Fibroblast of lung (primary cell): ENCODE data around the gene CAMK1D. TPM values are rescaled to one million over a fixed set of nuclear protein-coding genes. Genes with fewer than 3 reads are reported as not detected.

Experiments used
- DNase-seq, 2 donors: peaks; one replicate each; pipeline versions ENCODE4 v3.0.0 to v3.0.0-alpha.2; 2010; ENCODE audit warnings: low read depth in 2 of 2
- H2AFZ ChIP-seq: 2 replicates; pipeline ENCODE4 v1.5.1; 2012; ENCODE audit warnings: low read length, control low read depth, inconsistent platforms
- H3K27ac ChIP-seq: 2 replicates; pipeline ENCODE4 v1.5.1; 2011; ENCODE audit warnings: low read length, control low read depth; ENCODE audit not compliant: insufficient read depth
- H3K27me3 ChIP-seq: 2 replicates; pipeline ENCODE4 v1.5.1; 2011; ENCODE audit warnings: mild to moderate bottlenecking, low read length; ENCODE audit not compliant: control insufficient read depth, insufficient read depth
- H3K36me3 ChIP-seq: 2 replicates; pipeline ENCODE4 v1.5.1; 2011; ENCODE audit warnings: low read length; ENCODE audit not compliant: control insufficient read depth, insufficient read depth
- H3K4me1 ChIP-seq: 2 replicates; pipeline ENCODE4 v1.5.1; 2011; ENCODE audit warnings: low read length; ENCODE audit not compliant: control insufficient read depth, insufficient read depth; ENCODE audit errors: extremely low read depth
- H3K4me2 ChIP-seq: 2 replicates; pipeline ENCODE4 v1.5.1; 2011; ENCODE audit warnings: low read length, control low read depth; ENCODE audit not compliant: insufficient read depth; ENCODE audit errors: extremely low read depth
- H3K4me3 ChIP-seq, 4 experiments: fragments of 200-600 bp in 1 of 4; sonication (generic) in 1 of 4; replicated peaks in 1 of 4; 2 replicates each; pipeline ENCODE4 v1.5.1; 2011 to 2016; ENCODE audit warnings: low read length in 4 of 4, low read depth in 3 of 4, mild to moderate bottlenecking in 3 of 4, control low read depth in 2 of 4, inconsistent platforms in 1 of 4, mixed read lengths in 1 of 4; ENCODE audit not compliant: insufficient read depth in 1 of 4; ENCODE audit errors: control extremely low read depth in 1 of 4
- H3K79me2 ChIP-seq: 2 replicates; pipeline ENCODE4 v1.5.1; 2012; ENCODE audit warnings: mild to moderate bottlenecking, low read length, inconsistent platforms; ENCODE audit not compliant: control insufficient read depth, insufficient read depth
- H3K9ac ChIP-seq: 2 replicates; pipeline ENCODE4 v1.5.1; 2011; ENCODE audit warnings: mild to moderate bottlenecking, low read length, control low read depth; ENCODE audit not compliant: insufficient read depth
- H3K9me3 ChIP-seq: 2 replicates; pipeline ENCODE4 v1.5.1; 2012; ENCODE audit warnings: low read depth, low read length; ENCODE audit not compliant: control insufficient read depth, insufficient read depth
- H4K20me1 ChIP-seq: 2 replicates; pipeline ENCODE4 v1.5.1; 2011; ENCODE audit warnings: low read length; ENCODE audit not compliant: control insufficient read depth, insufficient read depth; ENCODE audit errors: extremely low read depth
- EZH2 ChIP-seq: IDR thresholded peaks from 2 replicates; pipeline ENCODE4 v1.5.1; 2012; ENCODE audit warnings: low read length, control low read depth, mild to moderate bottlenecking; ENCODE audit errors: missing control alignments
- polyA plus RNA-seq, 2 donors: library from polyadenylated mRNA; depleted of rRNA in 1 of 2; stranded (reverse) in 1 of 2; unstranded in 1 of 2; fragments of >200 nt; gene quantifications; 2 replicates each; pipeline ENCODE4 v1.2.1, GENCODE V29; 2011 to 2012; ENCODE audit warnings: missing spikeins in 1 of 2
- total RNA-seq: library from RNA; depleted of rRNA; stranded (reverse); fragments of >200 nt; gene quantifications from 2 replicates; pipeline ENCODE4 v1.2.1, GENCODE V29; 2014
- TF ChIP-seq, protein P1 (sequence below), 2 donors: IDR thresholded peaks in 1 of 2; conservative IDR thresholded peaks in 1 of 2; 1 replicate in 1 of 2; 2 replicates in 1 of 2; pipeline ENCODE4 v1.5.1; 2011 to 2012; ENCODE audit warnings: low read length in 2 of 2, control low read depth in 1 of 2, inconsistent platforms in 1 of 2, low read depth in 1 of 2, mild to moderate bottlenecking in 1 of 2

Gene CAMK1D
- total and polyA plus RNA-seq, 2 donors (not counting 1 experiment from before 2014, with no cell fraction given), result 2.3 TPM

- TF ChIP-seq EZH2, result no peak
- TF ChIP-seq, protein P1, sequence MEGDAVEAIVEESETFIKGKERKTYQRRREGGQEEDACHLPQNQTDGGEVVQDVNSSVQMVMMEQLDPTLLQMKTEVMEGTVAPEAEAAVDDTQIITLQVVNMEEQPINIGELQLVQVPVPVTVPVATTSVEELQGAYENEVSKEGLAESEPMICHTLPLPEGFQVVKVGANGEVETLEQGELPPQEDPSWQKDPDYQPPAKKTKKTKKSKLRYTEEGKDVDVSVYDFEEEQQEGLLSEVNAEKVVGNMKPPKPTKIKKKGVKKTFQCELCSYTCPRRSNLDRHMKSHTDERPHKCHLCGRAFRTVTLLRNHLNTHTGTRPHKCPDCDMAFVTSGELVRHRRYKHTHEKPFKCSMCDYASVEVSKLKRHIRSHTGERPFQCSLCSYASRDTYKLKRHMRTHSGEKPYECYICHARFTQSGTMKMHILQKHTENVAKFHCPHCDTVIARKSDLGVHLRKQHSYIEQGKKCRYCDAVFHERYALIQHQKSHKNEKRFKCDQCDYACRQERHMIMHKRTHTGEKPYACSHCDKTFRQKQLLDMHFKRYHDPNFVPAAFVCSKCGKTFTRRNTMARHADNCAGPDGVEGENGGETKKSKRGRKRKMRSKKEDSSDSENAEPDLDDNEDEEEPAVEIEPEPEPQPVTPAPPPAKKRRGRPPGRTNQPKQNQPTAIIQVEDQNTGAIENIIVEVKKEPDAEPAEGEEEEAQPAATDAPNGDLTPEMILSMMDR (conservative IDR thresholded peaks at IDR 0.05 in 1 of 2, IDR thresholded peaks at IDR 0.05 in 1 of 2; ENCODE audit: low read depth in 1 of 2, low read length in 2 of 2), result no peak
- no peaks in the 10 kb centered on the region for H3K36me3 ChIP-seq
- H2AFZ ChIP-seq, result no peak overlapping the region
- no peak overlapping the region for H3K9ac ChIP-seq
- H4K20me1 ChIP-seq, result no peaks in the 10 kb centered on the region
- no peaks in the 10 kb centered on the region for H3K9me3 ChIP-seq
- peak in 1 of 2 donors; percentile 13 for DNase-seq
- no peak overlapping the region for H3K4me3 ChIP-seq
- no peak overlapping the region for H3K27ac ChIP-seq
- no peaks in the 10 kb centered on the region for H3K4me1 ChIP-seq
- H3K79me2 ChIP-seq, result no peaks in the 10 kb centered on the region
- H3K27me3 ChIP-seq, result no peaks in the 10 kb centered on the region
- no peak overlapping the region for H3K4me2 ChIP-seq
Measured at GRCh38 chr10:12587451-12587888, 238.1 kb downstream of the CAMK1D start.

GRCh38 chr10:12588091-12588860, 238.9 kb downstream of the CAMK1D start:
- Histone ChIP-seq H3K27ac (no peak overlapping the region), H3K9ac (no peak overlapping the region), H3K4me1 (no peaks in the 10 kb centered on the region), H2AFZ (no peak overlapping the region), H3K4me3 (peak overlapping the region in 1 of 4 experiments; percentile 0), H3K79me2 (no peaks in the 10 kb centered on the region), H3K9me3 (no peaks in the 10 kb centered on the region), H3K27me3 (no peaks in the 10 kb centered on the region), H3K36me3 (no peaks in the 10 kb centered on the region), H4K20me1 (no peaks in the 10 kb centered on the region), H3K4me2 (peak overlapping the region; percentile 40)
- DNase-seq, result peak in 1 of 2 donors; percentile 43
- TF ChIP-seq, protein P1 (conservative IDR thresholded peaks at IDR 0.05 in 1 of 2, IDR thresholded peaks at IDR 0.05 in 1 of 2; ENCODE audit: low read depth in 1 of 2, low read length in 2 of 2), result no peak
- no peak for TF ChIP-seq EZH2

- Histone ChIP-seq H3K4me2 (no peak overlapping the region), H2AFZ (no peak overlapping the region), H4K20me1 (no peaks in the 10 kb centered on the region), H3K27ac (no peak overlapping the region), H3K4me3 (no peak overlapping the region), H3K36me3 (no peaks in the 10 kb centered on the region), H3K9ac (no peak overlapping the region), H3K4me1 (no peaks in the 10 kb centered on the region), H3K27me3 (no peaks in the 10 kb centered on the region), H3K79me2 (no peaks in the 10 kb centered on the region), H3K9me3 (no peaks in the 10 kb centered on the region)
- no peak for TF ChIP-seq EZH2
- TF ChIP-seq, protein P1 (conservative IDR thresholded peaks at IDR 0.05 in 1 of 2, IDR thresholded peaks at IDR 0.05 in 1 of 2; ENCODE audit: low read depth in 1 of 2, low read length in 2 of 2), result no peak
- DNase-seq, result no peak
Measured at GRCh38 chr10:12589291-12589690, 239.9 kb downstream of the CAMK1D start.
